ENCODE results near the gene RFX5.

RFX5 gene

GRCh38 chr1:151311589-151312331, 35.3 kb downstream of the RFX5 start:
- no peak overlapping the region for H3K4me3 ChIP-seq (ENCODE audit: low read depth, low read length)
- DNase-seq (ENCODE audit: low read depth, low spot score): peak; percentile 95
- ChIA-PET CTCF (interaction anchor here (0.8 to 27.8 kb wide), 10 partner anchors 9 to 113 kb away, joined by 3 to 748 read pairs (median 18); partner anchors contain the start of genes PI4KB and RFX5), POLR2A (interaction anchor here (0.6 to 4.2 kb wide), 3 partner anchors 16 to 110 kb away, joined by 3 to 28 read pairs (median 5); partner anchors contain the start of genes PI4KB and ZNF687)
- no peak for TF ChIP-seq CTCF (IDR thresholded peaks at IDR 0.05; ENCODE audit: insufficient read depth, low read length, missing control alignments)

- TF ChIP-seq CTCF (IDR thresholded peaks at IDR 0.05; ENCODE audit: insufficient read depth, low read length, missing control alignments): no peak
- CTCF ChIA-PET: interaction anchor here (0.8 to 27.8 kb wide), 12 partner anchors 10 to 114 kb away, joined by 3 to 748 read pairs (median 10); partner anchors contain the start of genes PI4KB and RFX5
- no peak for DNase-seq (ENCODE audit: low read depth, low spot score)
- POLR2A ChIA-PET: interaction anchor here (0.6 to 4.2 kb wide), 4 partner anchors 15 to 111 kb away, joined by 3 to 28 read pairs (median 4); partner anchors contain the start of genes PI4KB and ZNF687
- H3K4me3 ChIP-seq (ENCODE audit: low read depth, low read length): no peak overlapping the region
Observed at GRCh38 chr1:151311011-151311410, 36.0 kb downstream of the RFX5 start.

- ChIA-PET CTCF (interaction anchor here (1.1 to 27.8 kb wide), 8 partner anchors 9 to 113 kb away, joined by 3 to 748 read pairs (median 26); partner anchors contain the start of gene PI4KB), POLR2A (interaction anchor here (0.5 to 2.1 kb wide), 5 partner anchors 9 to 31 kb away, joined by 3 to 8 read pairs (median 3); partner anchors contain the start of gene PI4KB)
- no peak for DNase-seq (ENCODE audit: low read depth, low spot score)
- no peak for TF ChIP-seq CTCF (IDR thresholded peaks at IDR 0.05; ENCODE audit: insufficient read depth, low read length, missing control alignments)
- H3K4me3 ChIP-seq (ENCODE audit: low read depth, low read length): no peak overlapping the region
Observed at GRCh38 chr1:151309811-151310323, 37.2 kb downstream of the RFX5 start.

- no peak for TF ChIP-seq CTCF (IDR thresholded peaks at IDR 0.05; ENCODE audit: insufficient read depth, low read length, missing control alignments)
- POLR2A ChIA-PET: interaction anchor here (1.1 to 3.5 kb wide), 2 partner anchors 12 to 16 kb away, joined by 3 to 24 read pairs; partner anchors contain the start of gene ZNF687
- DNase-seq (ENCODE audit: low read depth, low spot score): no peak
- CTCF ChIA-PET: interaction anchor here (0.9 to 27.8 kb wide), 4 partner anchors 11 to 46 kb away, joined by 3 to 748 read pairs (median 10); no protein-coding TSS in a partner anchor
- H3K4me3 ChIP-seq (ENCODE audit: low read depth, low read length): no peak overlapping the region
Observed at GRCh38 chr1:151294742-151295462, 52.1 kb downstream of the RFX5 start.

GRCh38 chr1:151293093-151293492, 54.0 kb downstream of the RFX5 start:
- ChIA-PET POLR2A (interaction anchor here (0.8 to 3.5 kb wide), 2 partner anchors 10 to 48 kb away, joined by 3 to 24 read pairs; partner anchors contain the start of gene ZNF687), CTCF (interaction anchor here (0.8 to 27.8 kb wide), 5 partner anchors 8 to 194 kb away, joined by 3 to 748 read pairs (median 4); no protein-coding TSS in a partner anchor)
- H3K4me3 ChIP-seq (ENCODE audit: low read depth, low read length): no peak overlapping the region
- DNase-seq (ENCODE audit: low read depth, low spot score): no peak
- no peak for TF ChIP-seq CTCF (IDR thresholded peaks at IDR 0.05; ENCODE audit: insufficient read depth, low read length, missing control alignments)

Data from AG04449 (cell line).